Lower leg skin (tissue), 3 donors: ENCODE data around the gene INPP5F.

Experiments used
- POLR2A ChIP-seq, 2 donors: fragments of 450-650 bp; IDR thresholded peaks; one replicate each; pipeline ENCODE4 v1.6.1; 2016 to 2017; ENCODE audit warnings: antibody characterized with exemption in 2 of 2, mild to moderate bottlenecking in 1 of 2, moderate library complexity in 1 of 2
- TF ChIP-seq, protein P1 (sequence below), 3 donors: fragments of 450-650 bp; IDR thresholded peaks; one replicate each; pipeline ENCODE4 v1.5.1; 2016; ENCODE audit warnings: antibody characterized with exemption in 3 of 3, mild to moderate bottlenecking in 3 of 3, moderate library complexity in 2 of 3

GRCh38 chr10:119772334-119772733 is 46.5 kb downstream of the INPP5F start:
- TF ChIP-seq, protein P1, sequence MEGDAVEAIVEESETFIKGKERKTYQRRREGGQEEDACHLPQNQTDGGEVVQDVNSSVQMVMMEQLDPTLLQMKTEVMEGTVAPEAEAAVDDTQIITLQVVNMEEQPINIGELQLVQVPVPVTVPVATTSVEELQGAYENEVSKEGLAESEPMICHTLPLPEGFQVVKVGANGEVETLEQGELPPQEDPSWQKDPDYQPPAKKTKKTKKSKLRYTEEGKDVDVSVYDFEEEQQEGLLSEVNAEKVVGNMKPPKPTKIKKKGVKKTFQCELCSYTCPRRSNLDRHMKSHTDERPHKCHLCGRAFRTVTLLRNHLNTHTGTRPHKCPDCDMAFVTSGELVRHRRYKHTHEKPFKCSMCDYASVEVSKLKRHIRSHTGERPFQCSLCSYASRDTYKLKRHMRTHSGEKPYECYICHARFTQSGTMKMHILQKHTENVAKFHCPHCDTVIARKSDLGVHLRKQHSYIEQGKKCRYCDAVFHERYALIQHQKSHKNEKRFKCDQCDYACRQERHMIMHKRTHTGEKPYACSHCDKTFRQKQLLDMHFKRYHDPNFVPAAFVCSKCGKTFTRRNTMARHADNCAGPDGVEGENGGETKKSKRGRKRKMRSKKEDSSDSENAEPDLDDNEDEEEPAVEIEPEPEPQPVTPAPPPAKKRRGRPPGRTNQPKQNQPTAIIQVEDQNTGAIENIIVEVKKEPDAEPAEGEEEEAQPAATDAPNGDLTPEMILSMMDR (IDR thresholded peaks at IDR 0.05) = no peak
- TF ChIP-seq POLR2A (IDR thresholded peaks at IDR 0.05) = no peak
